Measurements from ENCODE around the gene FAIM2. TPM values are rescaled to one million over a fixed set of nuclear protein-coding genes. Genes with fewer than 3 reads are reported as not detected.
"Not testable (repeated sequence)": the region's sequence is repeated elsewhere in the genome, so short reads cannot be mapped to it uniquely, and the experiment has no call there.

Gene FAIM2
- total RNA-seq, 1 experiment from 2014 or later: not detected

- DNase-seq (ENCODE audit: low spot score): no peak
These were observed 39.5 kb downstream of the FAIM2 start for GRCh38 chr12:49863946-49864797.

- not testable (repeated sequence) for DNase-seq (ENCODE audit: low spot score)
These were observed 42.8 kb downstream of the FAIM2 start for GRCh38 chr12:49860921-49861320.

GRCh38 chr12:49855890-49856289, 47.8 kb downstream of the FAIM2 start:
- not testable (repeated sequence) for DNase-seq (ENCODE audit: low spot score)

GRCh38 chr12:49854976-49855375, 48.7 kb downstream of the FAIM2 start:
- no peak for DNase-seq (ENCODE audit: low spot score)

GRCh38 chr12:49853671-49854070, 50.0 kb downstream of the FAIM2 start:
- DNase-seq (ENCODE audit: low spot score): no peak

GRCh38 chr12:49847161-49847560, 56.5 kb downstream of the FAIM2 start:
- DNase-seq (ENCODE audit: low spot score): no peak

GRCh38 chr12:49846032-49846431, 57.7 kb downstream of the FAIM2 start:
- DNase-seq (ENCODE audit: low spot score): no peak

- DNase-seq (ENCODE audit: low spot score): no peak
These were observed 59.7 kb downstream of the FAIM2 start for GRCh38 chr12:49843876-49844437.

GRCh38 chr12:49843411-49843810, 60.3 kb downstream of the FAIM2 start:
- no peak for DNase-seq (ENCODE audit: low spot score)

- peak; percentile 85 for DNase-seq (ENCODE audit: low spot score)
These were observed 61.0 kb downstream of the FAIM2 start, which contains the start of gene BCDIN3D for GRCh38 chr12:49842519-49843352. BCDIN3D (minus strand) TSS chr12:49843106; CDS start chr12:49843087, 19 bp downstream.

- DNase-seq (ENCODE audit: low spot score): peak; percentile 33
These were observed 64.6 kb downstream of the FAIM2 start for GRCh38 chr12:49838973-49839633.

- no peak for DNase-seq (ENCODE audit: low spot score)
These were observed 70.8 kb downstream of the FAIM2 start for GRCh38 chr12:49832836-49833421.

GRCh38 chr12:49831717-49832116, 72.0 kb downstream of the FAIM2 start:
- DNase-seq (ENCODE audit: low spot score): no peak

GRCh38 chr12:49828133-49829091, 75.3 kb downstream of the FAIM2 start, which contains the start of gene NCKAP5L:
NCKAP5L (minus strand) TSS chr12:49828413; CDS start chr12:49804044, 24,369 bp downstream.
- DNase-seq (ENCODE audit: low spot score): peak; percentile 90

- DNase-seq (ENCODE audit: low spot score): peak; percentile 55
These were observed 76.2 kb downstream of the FAIM2 start for GRCh38 chr12:49827401-49828099.

GRCh38 chr12:49827051-49827400, 76.7 kb downstream of the FAIM2 start:
- peak; percentile 22 for DNase-seq (ENCODE audit: low spot score)

GRCh38 chr12:49825971-49826421, 77.7 kb downstream of the FAIM2 start:
- DNase-seq (ENCODE audit: low spot score): no peak

- DNase-seq (ENCODE audit: low spot score): no peak
These were observed 78.2 kb downstream of the FAIM2 start for GRCh38 chr12:49825360-49825970.

GRCh38 chr12:49824895-49825294, 78.8 kb downstream of the FAIM2 start:
- DNase-seq (ENCODE audit: low spot score): no peak
